ENCODE data around the gene CD274.

GRCh38 chr9:5447337-5447736 lies 3.0 kb upstream of the CD274 start:
- TF ChIP-seq MYC (IDR thresholded peaks at IDR 0.05; ENCODE audit: low read depth, low read length) (no peak), CTCF (IDR thresholded peaks at IDR 0.05; ENCODE audit: extremely low read depth in 1 of 2, insufficient read depth in 1 of 2, low read depth in 1 of 2, low read length in 2 of 2) (no peak), POLR2A (IDR thresholded peaks at IDR 0.05; ENCODE audit: low read depth, low read length) (no peak), MAX (IDR thresholded peaks at IDR 0.05; ENCODE audit: insufficient read depth, insufficient read length) (no peak), EZH2 (IDR thresholded peaks at IDR 0.05; ENCODE audit: borderline replicate concordance, low read depth, low read length, severe bottlenecking) (no peak)

All from endothelial cell of umbilical vein (primary cell).